HL-60 (cell line): ENCODE results near the gene ZSWIM3.

Source experiments
- DNase-seq, 2 experiments: peaks; one replicate each; pipeline ENCODE4 v3.0.0-alpha.2; 2010 to 2020; ENCODE audit warnings: low read depth in 1 of 2, low spot score in 1 of 2
- H3K27ac ChIP-seq: fragments of 250-450 bp; sonication (Bioruptor Pico); replicated peaks from 2 replicates; pipeline ENCODE4 v1.5.1; 2020; ENCODE audit warnings: mild to moderate bottlenecking, moderate library complexity
- H3K27me3 ChIP-seq: fragments of 250-450 bp; sonication (Bioruptor Pico); 2 replicates; pipeline ENCODE4 v1.5.1; 2021; ENCODE audit warnings: mild to moderate bottlenecking, moderate library complexity; ENCODE audit not compliant: insufficient read depth, poor library complexity, severe bottlenecking
- H3K4me3 ChIP-seq: replicated peaks from 2 replicates; pipeline ENCODE4 v1.5.1; 2011; ENCODE audit warnings: mild to moderate bottlenecking, control low read depth, low read length; ENCODE audit not compliant: insufficient read depth
- CTCF ChIP-seq: IDR thresholded peaks from one replicate; pipeline ENCODE4 v1.5.1; 2011; ENCODE audit warnings: low read length, control low read depth, inconsistent platforms; ENCODE audit not compliant: insufficient read depth
- GABPA ChIP-seq: IDR thresholded peaks from 2 replicates; pipeline ENCODE4 v1.6.1; 2012; ENCODE audit warnings: low read depth
- POLR2AphosphoS5 ChIP-seq: IDR thresholded peaks from 2 replicates; pipeline ENCODE4 v1.6.1; 2012; ENCODE audit warnings: low read depth
- REST ChIP-seq: IDR thresholded peaks from 2 replicates; pipeline ENCODE4 v1.6.1; 2012; ENCODE audit warnings: low read depth; ENCODE audit not compliant: insufficient replicate concordance
- SPI1 ChIP-seq: IDR thresholded peaks from 2 replicates; pipeline ENCODE4 v1.6.1; 2012; ENCODE audit warnings: low read depth, mild to moderate bottlenecking, borderline replicate concordance

Gene ZSWIM3

DNA sequence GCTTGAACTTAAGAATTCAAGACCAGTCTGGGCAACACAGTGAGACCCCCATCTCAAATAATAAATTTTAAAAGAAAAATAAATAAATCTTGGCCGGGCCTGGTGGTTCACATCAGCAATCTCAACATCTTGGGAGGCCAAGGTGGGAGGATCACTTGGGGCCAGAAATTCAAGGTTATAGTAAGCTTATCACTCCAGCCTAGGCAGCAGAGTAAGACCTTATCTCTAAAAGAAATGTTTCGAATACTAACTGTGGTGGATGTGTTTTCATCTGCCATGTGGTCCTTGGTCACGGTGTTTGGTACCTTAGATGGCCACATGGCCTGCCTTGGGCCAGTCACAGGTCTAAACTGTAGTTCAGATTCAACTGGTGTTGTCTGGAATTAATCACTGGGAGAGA is 39.2 kb upstream of the ZSWIM3 start:
- no peak overlapping the region for H3K4me3 ChIP-seq
- no peak overlapping the region for H3K27ac ChIP-seq
- no peak for DNase-seq
- H3K27me3 ChIP-seq = peaks cover 6% of the 10 kb centered on the region
- TF ChIP-seq REST (no peak), SPI1 (no peak), POLR2AphosphoS5 (no peak), GABPA (no peak), CTCF (no peak)

GRCh38 chr20:45819466-45819865 is 37.9 kb upstream of the ZSWIM3 start:
- no peak for TF ChIP-seq REST
- TF ChIP-seq GABPA = no peak
- TF ChIP-seq CTCF = no peak
- H3K27ac ChIP-seq = no peak overlapping the region
- H3K4me3 ChIP-seq = no peak overlapping the region
- no peak for DNase-seq
- H3K27me3 ChIP-seq = peaks cover 9% of the 10 kb centered on the region

GRCh38 chr20:45821947-45822346 is 35.5 kb upstream of the ZSWIM3 start:
- peaks cover 9% of the 10 kb centered on the region for H3K27me3 ChIP-seq
- DNase-seq = no peak
- H3K27ac ChIP-seq = no peak overlapping the region
- H3K4me3 ChIP-seq = no peak overlapping the region
- TF ChIP-seq GABPA (no peak), SPI1 (no peak), REST (no peak), CTCF (no peak), POLR2AphosphoS5 (no peak)
